ENCODE results near the gene CCR7.

Gene CCR7

GRCh38 chr17:40553694-40554534 is 11.4 kb downstream of the CCR7 start:
- in situ Hi-C loops (cut with HindIII; ENCODE audit: low sequenced_read_pairs), result no loop called here
- no peak for DNase-seq (ENCODE audit: low read depth)
- TF ChIP-seq, protein P1, sequence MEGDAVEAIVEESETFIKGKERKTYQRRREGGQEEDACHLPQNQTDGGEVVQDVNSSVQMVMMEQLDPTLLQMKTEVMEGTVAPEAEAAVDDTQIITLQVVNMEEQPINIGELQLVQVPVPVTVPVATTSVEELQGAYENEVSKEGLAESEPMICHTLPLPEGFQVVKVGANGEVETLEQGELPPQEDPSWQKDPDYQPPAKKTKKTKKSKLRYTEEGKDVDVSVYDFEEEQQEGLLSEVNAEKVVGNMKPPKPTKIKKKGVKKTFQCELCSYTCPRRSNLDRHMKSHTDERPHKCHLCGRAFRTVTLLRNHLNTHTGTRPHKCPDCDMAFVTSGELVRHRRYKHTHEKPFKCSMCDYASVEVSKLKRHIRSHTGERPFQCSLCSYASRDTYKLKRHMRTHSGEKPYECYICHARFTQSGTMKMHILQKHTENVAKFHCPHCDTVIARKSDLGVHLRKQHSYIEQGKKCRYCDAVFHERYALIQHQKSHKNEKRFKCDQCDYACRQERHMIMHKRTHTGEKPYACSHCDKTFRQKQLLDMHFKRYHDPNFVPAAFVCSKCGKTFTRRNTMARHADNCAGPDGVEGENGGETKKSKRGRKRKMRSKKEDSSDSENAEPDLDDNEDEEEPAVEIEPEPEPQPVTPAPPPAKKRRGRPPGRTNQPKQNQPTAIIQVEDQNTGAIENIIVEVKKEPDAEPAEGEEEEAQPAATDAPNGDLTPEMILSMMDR (IDR thresholded peaks at IDR 0.05; ENCODE audit: low read depth, low read length, missing control alignments), result no peak
- no peak overlapping the region for H3K4me3 ChIP-seq (ENCODE audit: low read depth, low read length)

GRCh38 chr17:40552806-40553693 is 12.2 kb downstream of the CCR7 start:
- in situ Hi-C loops (cut with HindIII; ENCODE audit: low sequenced_read_pairs), result no loop called here
- TF ChIP-seq, protein P1 (IDR thresholded peaks at IDR 0.05; ENCODE audit: low read depth, low read length, missing control alignments), result no peak
- no peak for DNase-seq (ENCODE audit: low read depth)
- no peak overlapping the region for H3K4me3 ChIP-seq (ENCODE audit: low read depth, low read length)

- DNase-seq (ENCODE audit: low read depth), result peak; percentile 82
- in situ Hi-C loops (cut with HindIII; ENCODE audit: low sequenced_read_pairs), result no loop called here
- TF ChIP-seq, protein P1 (IDR thresholded peaks at IDR 0.05; ENCODE audit: low read depth, low read length, missing control alignments), result no peak
- no peak overlapping the region for H3K4me3 ChIP-seq (ENCODE audit: low read depth, low read length)
Observed at GRCh38 chr17:40551879-40552768, 13.1 kb downstream of the CCR7 start.

GRCh38 chr17:40551091-40551878 is 14.0 kb downstream of the CCR7 start:
- no peak overlapping the region for H3K4me3 ChIP-seq (ENCODE audit: low read depth, low read length)
- peak; percentile 83 for DNase-seq (ENCODE audit: low read depth)
- in situ Hi-C loops (cut with HindIII; ENCODE audit: low sequenced_read_pairs), result no loop called here
- TF ChIP-seq, protein P1 (IDR thresholded peaks at IDR 0.05; ENCODE audit: low read depth, low read length, missing control alignments), result no peak

- TF ChIP-seq, protein P1 (IDR thresholded peaks at IDR 0.05; ENCODE audit: low read depth, low read length, missing control alignments), result no peak
- in situ Hi-C loops (cut with HindIII; ENCODE audit: low sequenced_read_pairs), result no loop called here
- H3K4me3 ChIP-seq (ENCODE audit: low read depth, low read length), result no peak overlapping the region
- DNase-seq (ENCODE audit: low read depth), result no peak
Observed at GRCh38 chr17:40550608-40551007, 14.7 kb downstream of the CCR7 start.

Measured in astrocyte of the cerebellum (primary cell).